22Rv1 (cell line): ENCODE results near the gene ETV1.

ENCODE experiments used
- H3K27ac ChIP-seq: fragments of 450-650 bp; 2 replicates; pipeline ENCODE4 v1.5.1; 2017
- CTCF ChIP-seq: fragments of 450-650 bp; IDR thresholded peaks from 2 replicates; pipeline ENCODE4 v1.5.1; 2017; ENCODE audit warnings: mild to moderate bottlenecking
- ZFX ChIP-seq: fragments of 450-650 bp; IDR thresholded peaks from 2 replicates; pipeline ENCODE4 v1.6.1; 2017; ENCODE audit warnings: antibody characterized with exemption, borderline replicate concordance

ETV1 gene

GRCh38 chr7:13897819-13898218 is 91.6 kb downstream of the ETV1 start:
- H3K27ac ChIP-seq: no peak overlapping the region
- TF ChIP-seq CTCF: no peak
- no peak for TF ChIP-seq ZFX

GRCh38 chr7:13894954-13895353 is 94.5 kb downstream of the ETV1 start:
- H3K27ac ChIP-seq: no peak overlapping the region
- TF ChIP-seq CTCF (no peak), ZFX (no peak)

- H3K27ac ChIP-seq: no peak overlapping the region
- TF ChIP-seq CTCF (no peak), ZFX (no peak)
These were observed 95.1 kb downstream of the ETV1 start for GRCh38 chr7:13894377-13894776.

- TF ChIP-seq ZFX (no peak), CTCF (no peak)
- H3K27ac ChIP-seq: no peak overlapping the region
These were observed 98.7 kb downstream of the ETV1 start for GRCh38 chr7:13890793-13891192.

- no peak overlapping the region for H3K27ac ChIP-seq
- no peak for TF ChIP-seq ZFX
These were observed 103.1 kb downstream of the ETV1 start for GRCh38 chr7:13886356-13886755.

GRCh38 chr7:13882051-13882450 is 107.4 kb downstream of the ETV1 start:
- TF ChIP-seq ZFX: no peak
- no peak for TF ChIP-seq CTCF
- H3K27ac ChIP-seq: no peak overlapping the region

- H3K27ac ChIP-seq: no peak overlapping the region
- TF ChIP-seq CTCF (no peak), ZFX (no peak)
These were observed 108.7 kb downstream of the ETV1 start for GRCh38 chr7:13880789-13881188.

- TF ChIP-seq CTCF: no peak
- no peak for TF ChIP-seq ZFX
- no peak overlapping the region for H3K27ac ChIP-seq
These were observed 109.3 kb downstream of the ETV1 start for GRCh38 chr7:13879994-13880686.
